HepG2 (cell line): ENCODE measurements around the gene BEST2. TPM values are rescaled to one million over a fixed set of nuclear protein-coding genes. Genes with fewer than 3 reads are reported as not detected.

Experiments
- CAMTA2 ChIP-seq: sonication (generic); formaldehyde crosslinking; IDR thresholded peaks from 2 replicates; pipeline ENCODE4 v1.4.0; 2020; ENCODE audit warnings: mild to moderate bottlenecking, missing genetic modification reagents, borderline replicate concordance
- E2F2 ChIP-seq: sonication (generic); formaldehyde crosslinking; IDR thresholded peaks from 2 replicates; pipeline ENCODE4 v1.4.0; 2020; ENCODE audit warnings: missing genetic modification reagents, borderline replicate concordance
- GATAD1 ChIP-seq: IDR thresholded peaks from 2 replicates; pipeline ENCODE4 v1.6.1; 2016; ENCODE audit warnings: missing genetic modification reagents, missing compliant biosample characterization
- KLF15 ChIP-seq: sonication (generic); formaldehyde crosslinking; IDR thresholded peaks from 2 replicates; pipeline ENCODE4 v1.8.1; 2023; ENCODE audit warnings: borderline replicate concordance, mild to moderate bottlenecking, inconsistent platforms, missing genetic modification reagents, mixed read lengths
- MAZ ChIP-seq, 2 experiments: sonication (generic) in 1 of 2; formaldehyde crosslinking in 1 of 2; IDR thresholded peaks; 2 replicates each; pipeline versions ENCODE4 v1.5.0 to v1.6.1; 2012 to 2020; ENCODE audit warnings: low read depth in 2 of 2, mild to moderate bottlenecking in 2 of 2, borderline replicate concordance in 1 of 2, improper control_type of control experiment in 1 of 2, low read length in 1 of 2, missing genetic modification reagents in 1 of 2, moderate library complexity in 1 of 2
- NCOA2 ChIP-seq: sonication (generic); formaldehyde crosslinking; IDR thresholded peaks from 2 replicates; pipeline ENCODE4 v1.8.0; 2022; ENCODE audit warnings: inconsistent platforms
- NFATC3 ChIP-seq: sonication (generic); formaldehyde crosslinking; IDR thresholded peaks from 2 replicates; pipeline ENCODE4 v1.5.1; 2020; ENCODE audit warnings: mild to moderate bottlenecking, missing genetic modification reagents
- PCBP1 ChIP-seq: fragments of 200-400 bp; formaldehyde crosslinking; IDR thresholded peaks from 2 replicates; pipeline ENCODE4 v1.6.1; 2017; ENCODE audit warnings: mild to moderate bottlenecking, low read depth, low read length, borderline replicate concordance
- SOX6 ChIP-seq, 2 experiments: fragments of 450-650 bp in 1 of 2; sonication (generic) in 1 of 2; formaldehyde crosslinking in 1 of 2; IDR thresholded peaks; 2 replicates each; pipeline versions ENCODE4 v1.4.0 to v1.6.1; 2017 to 2020; ENCODE audit warnings: antibody characterized with exemption in 1 of 2, mild to moderate bottlenecking in 1 of 2, missing genetic modification reagents in 1 of 2
- SP140L ChIP-seq: sonication (generic); formaldehyde crosslinking; IDR thresholded peaks from 2 replicates; pipeline ENCODE4 v1.4.0; 2020; ENCODE audit warnings: missing genetic modification reagents, borderline replicate concordance
- SP4 ChIP-seq: sonication (generic); formaldehyde crosslinking; IDR thresholded peaks from 2 replicates; pipeline ENCODE4 v1.8.1; 2023; ENCODE audit warnings: mild to moderate bottlenecking, missing genetic modification reagents
- ZBTB40 ChIP-seq, 2 experiments: fragments of 450-650 bp in 1 of 2; sonication (generic) in 1 of 2; formaldehyde crosslinking in 1 of 2; IDR thresholded peaks; 2 replicates each; pipeline versions ENCODE4 v1.6.1 to v1.8.0; 2016 to 2022; ENCODE audit warnings: antibody characterized with exemption in 1 of 2, mild to moderate bottlenecking in 1 of 2, missing genetic modification reagents in 1 of 2
- ZNF574 ChIP-seq: sonication (generic); formaldehyde crosslinking; IDR thresholded peaks from 2 replicates; pipeline ENCODE4 v1.4.0; 2020; ENCODE audit warnings: missing genetic modification reagents
- polyA plus RNA-seq, 8 experiments: library from polyadenylated mRNA; depleted of rRNA in 3 of 8; stranded (reverse) in 7 of 8; unstranded in 1 of 8; fragments of >200 nt; fragmentation: Illumina TruSeq in 4 of 8; extraction: Trizol in 4 of 8; gene quantifications; 2 replicates each; pipeline versions ENCODE4 v1.2.1 to v1.2.3, GENCODE V29; 2011 to 2016; ENCODE audit warnings: low read depth in 4 of 8, missing spikeins in 1 of 8, mixed read lengths in 1 of 8; ENCODE audit not compliant: insufficient read depth in 1 of 8
- total RNA-seq, 5 experiments: library from RNA; depleted of rRNA; stranded (reverse); fragments of >200 nt; fragmentation: Illumina TruSeq; extraction: Trizol; gene quantifications; 2 replicates each; pipeline ENCODE4 v1.2.3, GENCODE V29; 2016; ENCODE audit warnings: low read depth in 1 of 5

Gene BEST2
- total and polyA plus RNA-seq, 2 of the 13 experiments (the other 11 are each of a cell fraction or from before 2014, with no cell fraction given), result not detected

- TF ChIP-seq SP4 (peak; percentile 65; the same call in 1 of the 2 replicates), E2F2 (CRISPR knock-in tag) (no peak), SOX6 (IDR thresholded peaks at IDR 0.05) (no peak), SOX6 (CRISPR knock-in tag; IDR thresholded peaks at IDR 0.05) (peak; percentile 62), GATAD1 (peak; percentile 75), NCOA2 (CRISPR knock-in tag) (no peak), ZBTB40 (IDR thresholded peaks at IDR 0.05) (no peak), ZBTB40 (CRISPR knock-in tag; IDR thresholded peaks at IDR 0.05) (peak; percentile 80; the same call in 1 of the 2 replicates), SP140L (CRISPR knock-in tag) (no peak), ZNF574 (peak; percentile 81), PCBP1 (no peak), MAZ (IDR thresholded peaks at IDR 0.05; ENCODE audit: borderline replicate concordance, low read depth, low read length) (no peak), MAZ (CRISPR knock-in tag; IDR thresholded peaks at IDR 0.05; ENCODE audit: low read depth) (peak; percentile 53; the same call in 1 of the 2 replicates), KLF15 (CRISPR knock-in tag) (peak; percentile 37; the same call in 1 of the 2 replicates), CAMTA2 (no peak), NFATC3 (CRISPR knock-in tag) (no peak)
Measured at GRCh38 chr19:12792051-12792852, 40.7 kb downstream of the BEST2 start (continued).
